A549 treated with CpdA at 1 μM for 4 hours (cell line): ENCODE measurements around the gene B4GALNT3. TPM values are rescaled to one million over a fixed set of nuclear protein-coding genes. Genes with fewer than 3 reads are reported as not detected.

Source experiments
- total RNA-seq: library from RNA; stranded (reverse); fragments of 200-300 nt; extraction: Qiagen RNA extraction; gene quantifications from 5 replicates; pipeline ENCODE4 v1.2.3, GENCODE V29; 2022; ENCODE audit warnings: low read depth

Gene B4GALNT3
- total RNA-seq: 0.29 to 0.74 TPM (median 0.58 TPM) in 5 replicates

GRCh38 chr12:459430-460258 lies at the start of gene B4GALNT3:
Gene B4GALNT3 (plus strand): TSS chr12:459939. CDS start chr12:460377, 438 bp downstream.

Other genes starting within 250 kb of the B4GALNT3 start
- 0.65 to 1.5 TPM (median 0.76 TPM) in 5 replicates for gene SLC6A12, start 245.8 kb upstream of the B4GALNT3 start, total RNA-seq
- gene SLC6A13, start 197.1 kb upstream of the B4GALNT3 start, total RNA-seq: 0.21 to 0.66 TPM (median 0.51 TPM) in 4 of 5 replicates, not detected in the other
- 17.0 to 27.7 TPM (median 19.6 TPM) in 5 replicates for gene KDM5A, start 70.6 kb upstream of the B4GALNT3 start, total RNA-seq
- 12.5 to 17.7 TPM (median 16.0 TPM) in 5 replicates for gene CCDC77, start 58.3 kb upstream of the B4GALNT3 start, total RNA-seq
- gene NINJ2, start 203.5 kb downstream of the B4GALNT3 start, total RNA-seq: 0.34 to 0.74 TPM (median 0.55 TPM) in 4 of 5 replicates, not detected in the other